ENCODE measurements around the gene ZNF205. TPM values are rescaled to one million over a fixed set of nuclear protein-coding genes. Genes with fewer than 3 reads are reported as not detected.
A peak's percentile ranks its signal among the peaks of the same experiment; 100 is the strongest.

ZNF205 gene
- total and polyA plus RNA-seq, 2 of the 8 experiments (the other 6 are each of a cell fraction or from before 2014, with no cell fraction given) = 19.1 to 19.9 TPM

DNA sequence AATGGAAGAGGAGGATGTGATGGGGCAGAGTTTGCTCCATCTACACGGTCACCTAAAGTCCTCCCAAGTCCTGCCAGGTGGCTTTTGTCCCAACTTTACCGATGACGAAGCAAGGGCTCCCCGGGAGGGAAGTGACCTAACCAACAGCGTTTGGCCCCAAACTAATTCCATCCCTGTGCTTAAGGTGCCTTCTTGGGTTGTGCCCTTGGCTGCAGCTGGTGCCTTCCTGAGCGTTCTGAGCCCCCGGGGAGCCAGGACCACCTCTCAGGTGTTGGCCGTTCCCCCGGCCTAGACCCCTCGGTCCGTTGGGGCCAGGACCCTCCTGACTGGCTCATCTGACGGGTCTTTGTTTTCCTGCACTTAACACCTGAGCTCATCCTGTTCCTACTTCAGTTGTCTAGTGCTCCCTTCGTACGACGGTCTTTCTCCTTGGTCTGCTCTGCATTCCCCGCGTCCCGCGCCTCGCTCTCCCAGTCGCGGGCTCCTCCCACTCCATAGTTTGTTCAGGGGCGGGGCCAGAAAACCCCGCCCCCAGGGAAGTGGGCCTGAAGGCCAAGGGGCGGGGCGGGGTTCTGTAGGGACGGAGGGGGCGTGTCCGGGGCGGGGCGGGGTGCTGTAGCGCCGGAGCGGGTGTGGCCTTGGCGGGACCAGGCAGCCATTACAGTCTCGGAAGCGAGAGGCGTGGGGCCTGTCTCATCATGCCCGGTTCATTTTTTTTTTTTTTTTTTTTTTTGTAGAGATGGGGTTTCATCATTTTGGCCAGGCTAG, 12.5 kb upstream of the ZNF205 start (continued):
- peak; percentile 81 for TF ChIP-seq TAF7 (optimal IDR thresholded peaks at IDR 0.05; ENCODE audit: borderline replicate concordance, low read depth, low read length)
- TF ChIP-seq CBX5 (IDR thresholded peaks at IDR 0.05; ENCODE audit: low read depth, low read length) = no peak
- peak; percentile 89 for TF ChIP-seq TAF1 (IDR thresholded peaks at IDR 0.05; ENCODE audit: low read depth, low read length)
- TF ChIP-seq CBX8 (IDR thresholded peaks at IDR 0.05; ENCODE audit: borderline replicate concordance, low read depth, low read length) = no peak
- TF ChIP-seq POLR2A (IDR thresholded peaks at IDR 0.05; ENCODE audit: control extremely low read depth in 1 of 2, low read depth in 2 of 2, low read length in 2 of 2) = peak; percentile 84 to 87
- TF ChIP-seq POLR2AphosphoS5 (IDR thresholded peaks at IDR 0.05; ENCODE audit: low read depth, low read length) = peak; percentile 93
- TF ChIP-seq NANOG (IDR thresholded peaks at IDR 0.05; ENCODE audit: insufficient read depth, low read depth, low read length, poor library complexity, severe bottlenecking) = no peak
- TF ChIP-seq CHD1 (IDR thresholded peaks at IDR 0.05; ENCODE audit: low read depth, low read length) = peak; percentile 64; the same call in 1 of the 2 replicates
- peak; percentile 81 for TF ChIP-seq TBP (IDR thresholded peaks at IDR 0.05; ENCODE audit: low read depth, low read length)
- TF ChIP-seq GTF2F1 (IDR thresholded peaks at IDR 0.05; ENCODE audit: borderline replicate concordance, low read depth, low read length) = no peak
- TF ChIP-seq, protein P1, sequence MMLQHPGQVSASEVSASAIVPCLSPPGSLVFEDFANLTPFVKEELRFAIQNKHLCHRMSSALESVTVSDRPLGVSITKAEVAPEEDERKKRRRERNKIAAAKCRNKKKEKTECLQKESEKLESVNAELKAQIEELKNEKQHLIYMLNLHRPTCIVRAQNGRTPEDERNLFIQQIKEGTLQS (IDR thresholded peaks at IDR 0.05; ENCODE audit: insufficient read depth, low read depth, low read length) = no peak
- TF ChIP-seq NRF1 (IDR thresholded peaks at IDR 0.05; ENCODE audit: low read depth, low read length) = no peak
- TF ChIP-seq YY1 (IDR thresholded peaks at IDR 0.05; ENCODE audit: low read depth, low read length) = peak; percentile 85

Measured in H1 (cell line).